DND-41 (cell line): Measurements from ENCODE around the gene RACGAP1.

ENCODE experiments used
- CTCF ChIP-seq: IDR thresholded peaks from 2 replicates; pipeline ENCODE4 v1.5.1; 2012; ENCODE audit warnings: borderline replicate concordance, low read length, moderate library complexity, mild to moderate bottlenecking; ENCODE audit not compliant: poor library complexity, severe bottlenecking; ENCODE audit errors: extremely low read depth
- EZH2 ChIP-seq: IDR thresholded peaks from 3 replicates; pipeline ENCODE4 v1.6.1; 2012; ENCODE audit warnings: borderline replicate concordance, low read depth, mild to moderate bottlenecking, moderate library complexity, low read length, inconsistent platforms; ENCODE audit not compliant: severe bottlenecking

GRCh38 chr12:49972129-49972528 lies 53.2 kb downstream of the RACGAP1 start:
- TF ChIP-seq CTCF (no peak), EZH2 (no peak)
